Measurements from ENCODE around the gene OR6S1. TPM values are rescaled to one million over a fixed set of nuclear protein-coding genes. Genes with fewer than 3 reads are reported as not detected.

OR6S1 gene
- total RNA-seq, 1 donor = not detected

DNA sequence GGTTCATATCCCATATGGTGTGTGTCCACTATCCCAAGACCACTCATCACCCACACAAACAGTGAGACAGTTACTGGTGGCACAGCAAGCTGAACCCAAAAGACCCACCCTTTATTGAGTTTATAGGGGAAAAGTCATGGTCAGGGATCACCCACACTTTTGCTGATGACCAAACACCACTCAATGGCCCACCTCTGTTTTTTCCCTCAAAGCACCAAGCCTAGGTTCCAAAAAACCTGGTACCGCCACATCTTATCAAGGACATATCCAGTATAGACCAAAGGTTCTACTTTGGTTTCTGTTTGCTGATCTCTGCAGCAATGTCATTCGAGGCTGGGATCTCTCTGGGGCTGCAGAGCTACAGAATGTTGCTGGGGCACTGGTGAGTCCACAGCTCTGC is 19.7 kb upstream of the OR6S1 start:
- no peaks in the 10 kb centered on the region for H4K20me1 ChIP-seq (ENCODE audit: insufficient read depth, low read length)
- peaks cover 13% of the 10 kb centered on the region for H3K27me3 ChIP-seq (ENCODE audit: insufficient read depth, low read length)
- H3K4me1 ChIP-seq (ENCODE audit: insufficient read depth, low read length) = no peaks in the 10 kb centered on the region
- H3K9me3 ChIP-seq (ENCODE audit: low read depth, low read length) = no peaks in the 10 kb centered on the region
- no peaks in the 10 kb centered on the region for H3K79me2 ChIP-seq (ENCODE audit: insufficient read depth, low read length)
- H3K4me3 ChIP-seq (ENCODE audit: insufficient read depth, low read length) = no peak overlapping the region
- no peak overlapping the region for H2AFZ ChIP-seq (ENCODE audit: low read length)
- peak; percentile 42 for DNase-seq (ENCODE audit: insufficient read length, low spot score, missing footprints)
- H3K27ac ChIP-seq (ENCODE audit: low read depth, low read length) = no peak overlapping the region
- TF ChIP-seq, protein P1, sequence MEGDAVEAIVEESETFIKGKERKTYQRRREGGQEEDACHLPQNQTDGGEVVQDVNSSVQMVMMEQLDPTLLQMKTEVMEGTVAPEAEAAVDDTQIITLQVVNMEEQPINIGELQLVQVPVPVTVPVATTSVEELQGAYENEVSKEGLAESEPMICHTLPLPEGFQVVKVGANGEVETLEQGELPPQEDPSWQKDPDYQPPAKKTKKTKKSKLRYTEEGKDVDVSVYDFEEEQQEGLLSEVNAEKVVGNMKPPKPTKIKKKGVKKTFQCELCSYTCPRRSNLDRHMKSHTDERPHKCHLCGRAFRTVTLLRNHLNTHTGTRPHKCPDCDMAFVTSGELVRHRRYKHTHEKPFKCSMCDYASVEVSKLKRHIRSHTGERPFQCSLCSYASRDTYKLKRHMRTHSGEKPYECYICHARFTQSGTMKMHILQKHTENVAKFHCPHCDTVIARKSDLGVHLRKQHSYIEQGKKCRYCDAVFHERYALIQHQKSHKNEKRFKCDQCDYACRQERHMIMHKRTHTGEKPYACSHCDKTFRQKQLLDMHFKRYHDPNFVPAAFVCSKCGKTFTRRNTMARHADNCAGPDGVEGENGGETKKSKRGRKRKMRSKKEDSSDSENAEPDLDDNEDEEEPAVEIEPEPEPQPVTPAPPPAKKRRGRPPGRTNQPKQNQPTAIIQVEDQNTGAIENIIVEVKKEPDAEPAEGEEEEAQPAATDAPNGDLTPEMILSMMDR (IDR thresholded peaks at IDR 0.05; ENCODE audit: extremely low read depth, low read depth, low read length) = no peak
- no peak overlapping the region for H3K4me2 ChIP-seq (ENCODE audit: insufficient read depth, low read length)
- no peaks in the 10 kb centered on the region for H3K36me3 ChIP-seq (ENCODE audit: insufficient read depth, low read length)

DNA sequence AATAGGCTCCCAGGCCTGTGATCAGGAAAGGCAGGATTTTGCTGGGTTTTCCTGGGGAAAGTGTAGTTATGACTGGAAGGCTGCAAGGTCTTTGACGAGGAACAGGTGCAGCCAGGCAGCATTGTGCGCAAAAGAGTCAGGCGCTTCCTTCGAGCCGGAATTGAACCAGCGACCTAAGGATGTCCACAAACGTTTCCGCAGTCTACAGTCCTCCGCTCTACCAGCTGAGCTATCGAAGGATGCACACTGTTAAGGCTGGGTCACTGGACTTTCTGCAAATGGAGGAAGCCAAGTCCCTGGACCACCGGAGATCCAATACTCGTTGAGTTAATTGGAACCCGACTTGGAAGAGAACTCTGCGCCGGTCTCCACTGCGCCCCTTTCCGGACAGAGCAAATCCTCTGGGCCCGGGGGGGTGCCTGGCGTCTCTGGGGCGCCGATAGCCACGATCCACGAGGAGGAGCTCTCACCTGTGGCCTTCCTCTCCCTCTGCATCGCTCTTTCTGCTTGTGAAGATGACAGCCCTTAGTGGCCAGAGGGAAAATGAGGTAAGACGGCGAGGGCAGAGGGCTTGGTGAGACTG is 18.4 kb upstream of the OR6S1 start:
- H3K9me3 ChIP-seq (ENCODE audit: low read depth, low read length) = no peaks in the 10 kb centered on the region
- no peak overlapping the region for H3K4me2 ChIP-seq (ENCODE audit: insufficient read depth, low read length)
- peaks cover 24% of the 10 kb centered on the region for H3K27me3 ChIP-seq (ENCODE audit: insufficient read depth, low read length)
- H3K79me2 ChIP-seq (ENCODE audit: insufficient read depth, low read length) = no peaks in the 10 kb centered on the region
- no peaks in the 10 kb centered on the region for H3K36me3 ChIP-seq (ENCODE audit: insufficient read depth, low read length)
- no peaks in the 10 kb centered on the region for H4K20me1 ChIP-seq (ENCODE audit: insufficient read depth, low read length)
- TF ChIP-seq, protein P1 (IDR thresholded peaks at IDR 0.05; ENCODE audit: extremely low read depth, low read depth, low read length) = no peak
- no peak overlapping the region for H3K27ac ChIP-seq (ENCODE audit: low read depth, low read length)
- H3K4me1 ChIP-seq (ENCODE audit: insufficient read depth, low read length) = no peaks in the 10 kb centered on the region
- H2AFZ ChIP-seq (ENCODE audit: low read length) = no peak overlapping the region
- H3K4me3 ChIP-seq (ENCODE audit: insufficient read depth, low read length) = no peak overlapping the region
- no peak for DNase-seq (ENCODE audit: insufficient read length, low spot score, missing footprints)

DNA sequence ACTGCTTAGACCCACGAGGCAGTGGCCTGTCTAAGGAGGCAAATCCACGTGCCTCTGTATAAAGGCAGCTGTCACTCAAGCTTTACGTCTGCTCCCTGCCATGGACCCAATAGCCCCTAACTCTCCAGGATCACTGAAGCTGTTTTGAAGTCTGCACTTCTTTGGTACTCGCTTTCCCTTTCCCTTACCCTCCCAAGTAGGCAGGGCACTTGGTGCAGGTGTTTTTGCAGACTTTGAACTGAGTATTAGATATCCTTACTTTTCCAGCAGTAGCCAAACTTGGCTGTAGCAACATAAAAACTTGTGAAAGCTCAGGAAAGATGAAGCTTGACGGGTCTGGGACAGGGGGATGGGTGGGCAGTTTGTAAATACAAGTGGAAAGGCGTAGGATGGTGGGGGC is 17.8 kb upstream of the OR6S1 start:
- H3K79me2 ChIP-seq (ENCODE audit: insufficient read depth, low read length) = no peaks in the 10 kb centered on the region
- H3K27ac ChIP-seq (ENCODE audit: low read depth, low read length) = no peak overlapping the region
- no peak for DNase-seq (ENCODE audit: insufficient read length, low spot score, missing footprints)
- no peaks in the 10 kb centered on the region for H4K20me1 ChIP-seq (ENCODE audit: insufficient read depth, low read length)
- H3K36me3 ChIP-seq (ENCODE audit: insufficient read depth, low read length) = no peaks in the 10 kb centered on the region
- no peak overlapping the region for H3K4me3 ChIP-seq (ENCODE audit: insufficient read depth, low read length)
- no peaks in the 10 kb centered on the region for H3K9me3 ChIP-seq (ENCODE audit: low read depth, low read length)
- TF ChIP-seq, protein P1 (IDR thresholded peaks at IDR 0.05; ENCODE audit: extremely low read depth, low read depth, low read length) = no peak
- H3K4me2 ChIP-seq (ENCODE audit: insufficient read depth, low read length) = no peak overlapping the region
- no peak overlapping the region for H2AFZ ChIP-seq (ENCODE audit: low read length)
- H3K27me3 ChIP-seq (ENCODE audit: insufficient read depth, low read length) = peaks cover 24% of the 10 kb centered on the region
- H3K4me1 ChIP-seq (ENCODE audit: insufficient read depth, low read length) = no peaks in the 10 kb centered on the region

DNA sequence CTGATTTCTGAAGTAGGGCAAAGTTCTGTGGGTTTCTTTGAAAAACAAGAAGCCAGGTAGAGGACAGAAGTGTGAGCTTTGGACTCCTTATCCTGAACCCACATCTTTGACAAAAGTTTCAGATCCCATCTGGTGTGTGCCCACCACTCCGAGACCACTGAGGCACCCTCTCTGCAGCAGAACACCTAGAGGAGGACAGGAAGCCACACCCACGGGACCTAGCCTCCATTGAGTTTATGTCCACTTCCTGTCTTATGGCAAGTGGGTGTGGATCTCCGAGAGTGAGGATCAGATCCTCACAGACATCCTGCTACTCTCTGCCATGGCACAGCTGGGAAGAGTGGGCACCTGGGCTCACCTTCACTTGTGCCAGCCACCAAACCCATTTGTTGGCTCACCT is 16.8 kb upstream of the OR6S1 start:
- no peaks in the 10 kb centered on the region for H3K9me3 ChIP-seq (ENCODE audit: low read depth, low read length)
- H3K27me3 ChIP-seq (ENCODE audit: insufficient read depth, low read length) = peaks cover 23% of the 10 kb centered on the region
- H3K36me3 ChIP-seq (ENCODE audit: insufficient read depth, low read length) = no peaks in the 10 kb centered on the region
- no peaks in the 10 kb centered on the region for H3K4me1 ChIP-seq (ENCODE audit: insufficient read depth, low read length)
- no peak overlapping the region for H3K4me3 ChIP-seq (ENCODE audit: insufficient read depth, low read length)
- TF ChIP-seq, protein P1 (IDR thresholded peaks at IDR 0.05; ENCODE audit: extremely low read depth, low read depth, low read length) = no peak
- H3K27ac ChIP-seq (ENCODE audit: low read depth, low read length) = no peak overlapping the region
- H3K79me2 ChIP-seq (ENCODE audit: insufficient read depth, low read length) = no peaks in the 10 kb centered on the region
- DNase-seq (ENCODE audit: insufficient read length, low spot score, missing footprints) = no peak
- H2AFZ ChIP-seq (ENCODE audit: low read length) = no peak overlapping the region
- no peak overlapping the region for H3K4me2 ChIP-seq (ENCODE audit: insufficient read depth, low read length)
- H4K20me1 ChIP-seq (ENCODE audit: insufficient read depth, low read length) = no peaks in the 10 kb centered on the region

Data from osteoblast (primary cell).